Right hindlimb (tissue), 1 donor: ENCODE results near the gene SH3PXD2B.
"Not testable (repeated sequence)": the region's sequence is repeated elsewhere in the genome, so short reads cannot be mapped to it uniquely, and the experiment has no call there.

Experiments
- DNase-seq: peaks from one replicate; pipeline ENCODE4 v3.0.0-alpha.2; 2018

SH3PXD2B gene

DNA sequence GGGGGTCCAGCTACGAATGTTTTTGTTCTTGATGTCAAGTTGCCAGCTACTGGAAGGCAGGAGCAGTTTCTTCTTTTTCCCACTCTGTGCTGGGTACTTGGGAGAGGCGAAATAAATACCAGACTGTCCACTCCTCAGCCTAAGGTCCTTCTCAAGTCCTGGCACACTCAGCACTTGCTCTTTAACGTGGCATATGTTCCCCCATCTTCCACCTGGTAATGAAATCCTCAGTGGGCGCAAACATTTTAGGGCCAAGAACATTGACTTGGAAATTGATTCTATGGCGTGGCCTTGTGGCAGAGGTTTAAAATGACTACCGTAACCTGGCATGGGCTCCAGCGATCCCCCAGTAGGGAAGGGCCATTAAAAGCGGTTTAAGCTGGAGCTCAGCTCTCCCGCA is 119.7 kb downstream of the SH3PXD2B start:
- no peak for DNase-seq

DNA sequence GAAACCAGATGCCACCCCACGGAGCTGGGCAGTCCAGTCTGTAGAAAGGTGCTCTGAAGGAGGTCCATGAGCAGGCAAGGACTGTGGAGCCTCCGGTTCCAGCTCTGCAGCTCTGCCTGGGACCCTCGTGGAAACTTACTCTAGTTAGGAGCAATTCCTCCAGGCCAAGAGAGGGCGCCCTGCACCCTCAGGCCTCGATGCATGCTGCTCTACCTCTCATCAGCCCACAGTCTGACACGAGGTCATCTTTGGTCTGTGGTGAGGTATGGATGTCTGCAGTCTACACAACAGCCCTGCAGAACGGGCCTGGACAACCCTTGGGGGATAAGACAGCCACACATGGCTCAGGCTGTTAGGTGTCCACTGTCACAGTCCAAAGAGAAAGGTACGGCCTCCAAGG is 120.1 kb downstream of the SH3PXD2B start:
- DNase-seq = no peak

DNA sequence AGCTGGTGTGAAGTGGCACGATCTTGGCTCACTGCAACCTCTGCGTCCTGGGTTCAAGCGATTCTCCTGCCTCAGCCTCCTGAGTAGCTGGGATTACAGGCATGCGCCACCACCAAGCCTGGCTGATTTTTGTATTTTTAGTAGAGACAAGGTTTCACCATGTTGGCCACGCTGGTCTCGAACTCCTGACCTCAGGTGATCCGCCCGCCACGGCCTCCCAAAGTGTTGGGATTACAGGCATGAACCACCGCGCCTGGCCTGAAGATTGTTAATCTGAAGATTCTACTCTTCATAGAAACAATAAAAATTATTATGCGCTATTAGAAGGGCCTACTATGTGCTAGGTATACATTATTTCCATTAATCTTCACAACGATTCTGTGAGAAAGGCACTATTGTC is 127.4 kb downstream of the SH3PXD2B start:
- not testable (repeated sequence) for DNase-seq

DNA sequence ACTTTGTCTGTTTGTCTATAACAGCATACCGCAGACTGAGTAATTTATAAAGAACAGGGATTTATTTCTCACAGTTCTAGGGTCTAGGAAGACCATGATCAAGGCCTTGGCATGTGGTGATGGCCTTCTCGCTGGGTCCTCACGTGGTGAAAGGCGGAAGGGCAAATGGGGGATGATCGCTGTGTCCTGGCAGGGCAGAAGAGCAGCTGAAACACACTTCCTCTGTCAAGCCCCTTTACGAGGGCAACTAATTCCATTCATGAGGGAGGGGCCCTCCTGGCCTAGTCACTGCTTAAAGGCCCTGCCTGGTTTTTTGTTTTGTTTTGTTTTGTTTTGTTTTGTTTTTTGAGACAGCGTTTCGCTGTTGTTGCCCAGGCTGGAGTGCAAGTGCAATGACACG is 128.9 kb downstream of the SH3PXD2B start:
- DNase-seq = no peak

GRCh38 chr5:172322028-172322965 is 132.0 kb downstream of the SH3PXD2B start:
- no peak for DNase-seq

- no peak for DNase-seq
These were observed 132.7 kb downstream of the SH3PXD2B start for GRCh38 chr5:172321593-172321992.

DNA sequence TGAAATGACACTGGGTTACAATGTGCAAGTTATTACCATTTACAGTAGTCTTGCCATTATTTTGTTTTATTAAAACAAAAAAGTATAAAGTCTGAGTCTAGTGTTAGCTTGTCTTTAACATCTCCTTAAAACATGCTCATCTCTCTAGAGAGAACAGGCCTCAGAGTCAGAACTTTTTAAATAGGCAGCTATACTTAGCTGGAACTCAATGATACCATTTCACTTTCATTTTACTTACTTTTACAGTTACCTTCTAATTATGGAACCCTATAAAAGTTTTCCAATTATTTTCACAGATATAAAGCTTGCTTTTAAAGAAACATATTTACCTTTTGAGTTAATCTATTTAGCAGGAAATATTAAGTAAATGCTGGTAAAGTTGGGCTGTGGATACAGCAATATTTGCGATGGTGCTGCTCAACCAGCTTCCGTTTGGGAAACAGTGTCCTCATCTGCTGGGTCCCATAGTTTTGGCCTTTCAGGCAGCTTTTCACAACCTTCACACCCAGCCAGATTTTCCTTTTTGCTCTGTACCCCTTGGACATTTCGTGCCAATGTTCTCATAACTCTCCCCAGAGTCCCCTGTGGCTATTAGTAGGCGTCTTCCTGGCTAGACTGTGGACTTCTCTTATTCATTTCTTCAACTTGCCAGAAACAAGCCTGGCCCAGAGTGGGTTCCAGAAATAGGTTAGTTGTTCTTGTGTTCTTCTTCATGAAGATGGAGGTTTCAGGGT is 134.4 kb downstream of the SH3PXD2B start:
- DNase-seq = no peak

GRCh38 chr5:172315587-172316493 is 138.5 kb downstream of the SH3PXD2B start:
- DNase-seq = no peak

DNA sequence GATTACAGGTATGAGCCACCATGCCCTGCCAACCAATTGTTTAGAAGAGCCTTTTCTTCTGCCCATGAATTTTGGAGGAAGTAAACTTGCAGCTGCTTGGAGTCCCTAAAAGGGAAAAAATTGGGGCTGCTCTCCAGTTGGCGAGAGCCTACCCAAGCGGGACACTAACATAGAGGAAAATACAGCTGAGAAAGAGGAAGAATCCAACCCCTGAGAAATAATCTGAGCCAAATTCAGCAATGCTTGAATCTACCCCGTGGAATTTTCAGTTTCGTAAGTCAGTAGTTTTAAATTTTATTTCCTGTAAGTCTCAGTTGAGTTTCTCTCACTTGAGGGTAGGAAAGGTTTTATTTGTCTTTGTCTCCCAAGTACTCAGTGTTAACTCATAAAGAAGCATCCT is 140.4 kb downstream of the SH3PXD2B start:
- DNase-seq = peak; percentile 50

DNA sequence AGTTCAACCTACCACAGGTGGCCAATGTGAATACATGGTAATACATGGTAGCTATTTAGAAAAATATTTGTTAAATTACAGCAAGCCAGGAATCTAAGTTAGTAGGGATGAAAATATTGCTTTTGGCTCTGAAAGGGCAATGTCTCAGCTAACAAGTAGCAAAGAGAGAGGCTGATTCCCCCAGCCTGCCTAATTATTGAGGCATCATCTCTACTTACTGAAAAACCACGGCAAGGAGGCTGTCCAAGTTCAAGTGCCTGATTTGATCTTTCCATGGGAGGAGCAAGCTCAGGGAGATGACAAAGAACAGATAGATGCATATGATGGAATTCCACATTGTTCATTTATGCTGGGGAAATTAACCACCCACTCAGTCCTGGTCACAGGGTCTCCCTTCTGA is 142.0 kb downstream of the SH3PXD2B start:
- no peak for DNase-seq

- peak; percentile 39 for DNase-seq
These were observed 142.7 kb downstream of the SH3PXD2B start for GRCh38 chr5:172311605-172312004.

GRCh38 chr5:172311026-172311425 is 143.3 kb downstream of the SH3PXD2B start:
- no peak for DNase-seq

DNA sequence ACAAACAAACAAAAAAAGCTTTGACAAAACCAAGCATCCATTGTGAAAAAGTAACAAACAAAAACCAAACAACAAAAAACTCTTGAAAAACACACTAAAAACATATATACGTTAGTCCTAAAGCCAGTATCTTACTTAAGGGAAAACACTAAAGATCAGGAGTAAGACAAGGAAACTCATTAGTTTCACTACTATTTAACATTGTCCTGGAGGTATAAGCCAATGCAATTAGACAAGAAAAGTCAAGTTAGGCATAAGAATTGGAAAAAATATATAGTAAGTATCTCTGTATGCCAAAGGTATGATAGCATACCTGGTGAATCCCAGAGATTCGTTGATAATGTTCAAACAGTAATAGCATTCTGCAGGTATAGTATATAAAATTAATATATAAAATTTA is 148.9 kb downstream of the SH3PXD2B start:
- no peak for DNase-seq

GRCh38 chr5:172303572-172304335 is 150.6 kb downstream of the SH3PXD2B start:
- DNase-seq = no peak

- no peak for DNase-seq
These were observed 151.2 kb downstream of the SH3PXD2B start for GRCh38 chr5:172303162-172303561.

GRCh38 chr5:172302047-172302710 is 152.1 kb downstream of the SH3PXD2B start:
- no peak for DNase-seq

- DNase-seq = no peak
These were observed 154.3 kb downstream of the SH3PXD2B start for GRCh38 chr5:172299916-172300439.

DNA sequence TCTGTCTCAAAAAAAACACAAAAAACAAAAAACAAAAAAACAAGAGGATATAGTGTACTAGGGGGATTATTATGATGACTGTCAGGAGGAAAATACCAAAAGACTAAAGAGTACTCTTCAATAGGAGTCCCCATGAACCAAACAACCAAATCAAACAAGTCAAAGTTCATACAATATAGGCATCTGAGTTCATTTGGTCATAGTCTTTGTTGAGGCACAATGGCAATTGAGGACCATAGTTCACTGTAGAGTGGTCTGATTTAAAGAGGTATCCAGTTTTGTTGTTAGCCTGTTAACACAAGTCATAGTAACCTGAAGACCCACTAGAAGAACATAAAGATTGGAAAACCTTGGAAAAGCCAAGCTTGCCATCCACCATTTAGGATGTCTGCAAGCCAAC is 159.5 kb downstream of the SH3PXD2B start:
- DNase-seq = no peak

GRCh38 chr5:172293745-172294342 is 160.5 kb downstream of the SH3PXD2B start:
- no peak for DNase-seq

GRCh38 chr5:172293054-172293744 is 161.1 kb downstream of the SH3PXD2B start:
- peak; percentile 80 for DNase-seq
